Frontal cortex (tissue), 4 donors: Measurements from ENCODE around the gene GALT. TPM values are rescaled to one million over a fixed set of nuclear protein-coding genes. Genes with fewer than 3 reads are reported as not detected.

Experiments
- DNase-seq, 2 donors: peaks; one replicate each; pipeline ENCODE4 v3.0.0; 2012; ENCODE audit warnings: low spot score in 2 of 2
- FAIRE-seq: peaks from 2 replicates; lab custom pipeline; 2012; peaks lifted over from hg19 to GRCh38; lab: Jason Lieb, UNC
- total RNA-seq: library from RNA; depleted of rRNA; stranded (reverse); fragments of >200 nt; gene quantifications from one replicate; pipeline ENCODE4 v1.2.3, GENCODE V29; 2014
- donor health status: control.
- donor health status: control.
- donor health status: control.

Gene GALT
- total RNA-seq, 1 donor from 2014 or later = 29.3 TPM

DNA sequence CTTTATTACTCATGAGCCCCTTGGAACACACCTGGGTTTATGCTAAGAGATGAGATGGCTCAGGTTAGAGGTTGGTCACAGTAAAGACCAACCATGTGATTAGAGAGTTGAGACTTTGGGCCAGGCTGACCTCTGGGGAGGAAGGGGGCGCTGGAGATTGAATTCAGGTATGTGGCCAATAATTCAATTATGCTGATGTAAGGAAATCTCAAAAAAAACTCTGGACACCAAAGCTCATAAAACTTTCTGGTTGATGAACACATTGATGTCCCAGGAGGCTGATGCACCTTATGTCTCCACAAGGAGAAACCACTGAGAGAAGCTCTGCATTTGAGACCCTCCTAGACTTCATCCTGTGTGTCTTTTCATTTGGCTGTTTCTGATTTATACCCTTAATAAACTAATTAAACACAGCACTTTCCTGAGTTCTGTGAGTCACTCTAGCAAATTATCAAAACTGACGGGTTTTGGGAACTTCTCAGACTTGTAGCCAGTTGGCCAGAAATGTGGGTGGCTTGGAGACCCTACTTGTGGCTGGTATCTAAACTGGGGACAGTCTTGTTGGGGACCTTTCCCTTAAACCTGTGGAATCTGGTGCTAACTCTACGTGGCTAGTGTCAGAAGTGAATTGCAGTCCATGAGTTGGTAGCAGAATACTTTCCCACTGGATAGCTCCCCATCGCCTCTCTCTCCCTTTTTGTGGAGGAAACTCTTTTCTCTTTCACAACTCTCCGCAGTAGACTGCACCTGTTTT is 23.5 kb downstream of the GALT start:
- FAIRE-seq = no peak
- DNase-seq = no peak

GRCh38 chr9:34671307-34671706 is 24.8 kb downstream of the GALT start:
- DNase-seq = no peak
- no peak for FAIRE-seq

GRCh38 chr9:34674440-34674839 is 28.0 kb downstream of the GALT start:
- no peak for FAIRE-seq

DNA sequence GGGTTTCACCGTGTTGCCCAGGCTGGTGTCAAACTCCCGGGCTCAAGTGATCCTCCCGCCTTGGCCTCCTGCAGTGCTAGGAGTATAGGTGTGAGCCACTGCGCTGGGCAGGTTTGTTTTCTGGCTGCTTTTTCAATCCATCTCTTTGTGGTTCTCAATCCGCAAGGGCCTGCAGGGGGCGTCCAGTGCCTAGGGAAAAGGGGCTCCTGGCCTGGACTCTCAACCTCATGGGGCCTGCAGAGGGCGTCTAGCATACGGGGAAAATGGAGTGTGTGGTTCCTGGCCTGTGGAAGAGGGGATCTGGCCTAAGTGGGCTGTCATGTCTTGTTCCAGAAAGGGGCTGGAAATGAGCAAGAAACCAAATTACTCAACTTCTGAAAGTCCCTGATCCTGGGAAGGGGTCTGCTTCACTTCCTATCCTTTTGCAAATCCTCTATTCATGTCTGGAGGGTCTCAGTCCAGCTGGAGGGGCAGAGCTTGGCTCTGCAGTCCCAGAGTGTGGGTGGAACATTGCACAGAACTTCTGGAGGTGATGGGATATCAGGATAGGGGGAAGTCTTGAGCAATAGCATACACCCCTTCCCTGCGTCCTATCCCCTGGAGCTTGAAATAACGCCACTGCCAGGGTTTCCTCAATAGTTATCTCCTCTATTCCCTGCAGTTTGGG is 28.7 kb downstream of the GALT start:
- no peak for FAIRE-seq
- DNase-seq = peak in 1 of 2 donors; percentile 47

More at GRCh38 chr9:34674440-34674839, 28.0 kb downstream of the GALT start:
- DNase-seq = no peak

GRCh38 chr9:34675869-34676268 is 29.4 kb downstream of the GALT start:
- no peak for FAIRE-seq

GRCh38 chr9:34684145-34684544 is 37.7 kb downstream of the GALT start:
- no peak for DNase-seq
- no peak for FAIRE-seq

More at GRCh38 chr9:34675869-34676268, 29.4 kb downstream of the GALT start:
- no peak for DNase-seq

DNA sequence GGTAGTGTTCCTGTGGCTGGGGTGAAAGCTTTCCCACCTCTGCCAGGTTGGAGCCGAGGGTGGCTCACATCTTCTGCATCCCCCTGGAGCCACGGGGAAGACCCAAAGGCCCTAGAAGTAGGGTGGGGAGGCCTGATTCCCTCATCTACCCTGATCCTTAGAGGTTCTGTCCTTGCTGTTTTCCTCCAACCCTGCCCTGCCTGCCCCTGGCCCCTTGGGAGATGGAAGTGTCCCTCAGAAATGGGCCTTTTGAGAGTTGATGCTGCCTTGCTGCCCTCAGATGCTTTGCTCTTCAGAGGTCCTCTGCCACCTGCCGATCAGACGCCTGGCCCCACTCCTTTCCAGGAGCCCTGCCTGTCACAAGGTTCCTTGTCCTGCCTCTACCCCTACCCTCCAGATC is 38.3 kb downstream of the GALT start:
- no peak for DNase-seq
- no peak for FAIRE-seq

DNA sequence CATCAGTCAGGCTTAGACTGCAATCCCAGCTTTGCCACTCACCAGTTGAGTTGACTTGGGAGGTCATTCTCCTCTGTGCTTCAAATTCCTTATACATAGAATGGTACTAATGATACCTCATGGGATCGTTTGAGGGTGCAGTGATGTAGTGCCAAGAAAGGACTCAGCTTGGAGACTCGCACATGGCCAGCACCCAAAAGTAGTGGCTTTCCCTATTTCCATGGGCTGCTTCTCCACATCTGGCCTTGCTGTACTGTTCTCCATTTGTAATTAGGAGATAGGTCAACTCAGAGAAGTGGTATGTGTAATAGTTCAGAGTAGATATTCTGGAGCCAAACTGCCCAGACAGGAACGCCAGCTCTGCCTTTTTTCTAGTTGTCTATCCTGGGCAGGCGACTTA is 39.1 kb downstream of the GALT start:
- FAIRE-seq = no peak
- no peak for DNase-seq

- FAIRE-seq = no peak
- DNase-seq = no peak
Measured at GRCh38 chr9:34686231-34686630, 39.8 kb downstream of the GALT start.

GRCh38 chr9:34686732-34687131 is 40.3 kb downstream of the GALT start:
- DNase-seq (no peak), FAIRE-seq (no peak)

- no peak for DNase-seq
Measured at GRCh38 chr9:34687276-34688030, 41.0 kb downstream of the GALT start.

DNA sequence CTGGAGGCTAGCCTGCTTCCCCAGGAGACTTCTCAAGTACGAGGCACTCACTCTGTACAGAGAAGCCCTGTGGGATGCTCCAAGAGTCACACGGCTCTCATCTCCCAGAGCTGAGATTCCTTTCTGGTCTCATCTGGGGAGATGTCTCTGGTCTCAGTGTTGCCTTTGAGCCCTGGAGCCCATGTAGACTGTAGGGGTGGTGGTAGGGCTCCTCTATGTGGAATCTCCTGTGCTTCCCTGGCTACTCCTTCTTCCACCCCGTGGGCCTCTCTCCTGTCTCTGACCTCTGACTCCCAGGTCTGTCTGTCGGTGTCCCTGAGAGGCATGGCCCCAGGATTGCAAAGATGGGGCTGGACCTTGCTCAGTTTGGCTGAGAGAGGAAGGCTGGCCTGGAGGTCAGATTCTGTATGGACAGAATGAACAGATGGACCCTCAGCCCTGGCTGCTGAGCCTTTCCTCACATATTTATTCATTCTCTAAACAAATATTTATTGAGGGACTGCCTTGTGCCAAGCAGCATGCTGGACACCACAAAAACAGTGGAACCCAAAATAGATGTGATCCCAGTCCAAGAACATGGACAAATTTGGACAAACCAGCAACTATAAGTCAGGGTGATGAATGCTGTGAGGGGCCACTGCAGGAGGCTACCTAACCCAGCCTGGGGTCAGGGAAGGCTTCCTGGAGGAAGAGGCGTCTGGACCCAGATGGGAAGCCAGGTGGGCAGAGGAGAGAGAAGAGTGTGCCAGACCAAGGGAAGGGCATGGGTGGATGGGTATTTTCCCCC is 42.0 kb downstream of the GALT start:
- no peak for DNase-seq
- no peak for FAIRE-seq

More at GRCh38 chr9:34687276-34688030, 41.0 kb downstream of the GALT start:
- no peak for FAIRE-seq

GRCh38 chr9:34689116-34689470 is 42.6 kb downstream of the GALT start:
- DNase-seq (no peak), FAIRE-seq (no peak)

GRCh38 chr9:34689512-34689911 is 43.0 kb downstream of the GALT start:
- FAIRE-seq (no peak), DNase-seq (no peak)

GRCh38 chr9:34690983-34691935 is 44.8 kb downstream of the GALT start, which contains the start of gene CCL19:
TSS of gene CCL19 (minus strand) at chr9:34691276. CDS start at chr9:34691139, 137 bp downstream.
- FAIRE-seq = no peak
- no peak for DNase-seq

GRCh38 chr9:34691936-34692315 is 45.5 kb downstream of the GALT start:
- FAIRE-seq (no peak), DNase-seq (no peak)

DNA sequence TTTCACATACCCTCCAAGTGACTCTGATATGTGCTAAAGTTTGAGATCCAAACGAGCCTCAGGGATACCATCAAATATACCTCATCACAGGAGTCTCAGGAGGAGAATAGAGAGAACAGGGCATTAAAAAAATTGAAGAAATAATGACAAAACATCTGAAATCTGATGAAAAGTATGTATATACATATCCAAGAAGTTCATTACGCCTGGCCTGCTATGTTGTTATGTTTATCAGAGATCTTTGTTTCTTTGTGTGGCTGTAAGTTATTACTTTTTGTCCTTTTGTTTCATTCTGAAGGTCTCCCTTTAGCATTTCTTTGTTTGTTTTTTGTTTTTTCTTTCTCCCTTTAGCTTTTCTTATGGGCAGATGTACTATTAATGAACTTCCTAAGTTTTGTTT is 47.1 kb downstream of the GALT start:
- DNase-seq = no peak
- FAIRE-seq = no peak

DNA sequence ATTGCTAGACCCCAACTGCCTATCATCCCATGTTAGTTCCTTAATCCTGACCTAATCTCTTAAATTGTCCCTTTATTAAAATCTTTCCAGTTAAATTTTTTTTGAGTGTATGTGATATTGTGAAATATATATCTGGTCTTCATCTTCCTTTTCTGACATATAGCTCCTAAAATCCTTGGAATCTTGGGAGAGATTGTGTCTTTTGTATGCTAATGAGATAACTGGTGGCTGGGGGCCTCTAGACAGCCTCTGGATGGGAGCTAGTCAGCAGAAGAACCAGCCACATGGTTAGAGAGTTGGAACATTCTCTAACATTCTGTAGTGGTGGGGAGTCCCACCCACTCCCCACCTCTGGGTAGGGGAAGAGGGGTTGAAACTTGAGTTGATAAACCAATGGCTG is 48.3 kb downstream of the GALT start:
- FAIRE-seq (no peak), DNase-seq (no peak)
